ENCODE measurements around the gene RNF213. TPM values are rescaled to one million over a fixed set of nuclear protein-coding genes. Genes with fewer than 3 reads are reported as not detected.

Gene RNF213
- total and polyA plus RNA-seq, 10 of the 15 experiments (the other 5 are each of a cell fraction or from before 2014, with no cell fraction given), result 18.6 to 145 (median 65.8) TPM

DNA sequence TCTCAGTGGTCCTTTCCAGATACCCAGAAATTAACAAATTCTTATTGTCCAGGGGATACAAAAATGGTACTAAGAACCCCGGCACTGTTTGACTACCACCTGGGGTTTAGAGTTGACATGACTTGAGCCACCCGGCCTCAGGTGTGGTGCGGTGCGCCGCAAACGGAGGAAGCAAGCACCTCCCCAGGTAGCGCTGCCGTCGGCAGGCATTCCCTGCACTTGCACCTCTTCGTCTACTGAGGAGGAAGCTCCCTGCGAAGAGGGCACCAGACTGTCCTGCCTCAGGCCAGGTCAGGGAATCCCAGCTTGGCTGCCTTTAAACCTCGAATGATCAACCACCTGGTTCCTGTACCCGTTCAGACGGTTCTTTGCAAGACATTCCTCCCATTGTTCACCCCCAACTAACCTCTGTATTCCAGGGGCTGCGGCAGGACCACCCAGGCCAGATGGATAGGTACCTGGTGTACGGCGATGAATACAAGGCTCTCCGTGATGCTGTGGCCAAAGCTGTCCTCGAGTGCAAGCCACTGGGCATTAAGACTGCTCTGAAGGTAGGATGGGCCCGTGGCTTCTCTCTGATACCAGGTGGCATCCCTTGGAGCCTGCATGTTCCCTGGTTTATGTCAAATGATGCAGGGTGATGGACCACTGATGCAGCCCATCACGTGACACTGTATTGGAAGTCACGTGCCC lies 113.5 kb downstream of the RNF213 start (continued):
- TF ChIP-seq, protein P1, sequence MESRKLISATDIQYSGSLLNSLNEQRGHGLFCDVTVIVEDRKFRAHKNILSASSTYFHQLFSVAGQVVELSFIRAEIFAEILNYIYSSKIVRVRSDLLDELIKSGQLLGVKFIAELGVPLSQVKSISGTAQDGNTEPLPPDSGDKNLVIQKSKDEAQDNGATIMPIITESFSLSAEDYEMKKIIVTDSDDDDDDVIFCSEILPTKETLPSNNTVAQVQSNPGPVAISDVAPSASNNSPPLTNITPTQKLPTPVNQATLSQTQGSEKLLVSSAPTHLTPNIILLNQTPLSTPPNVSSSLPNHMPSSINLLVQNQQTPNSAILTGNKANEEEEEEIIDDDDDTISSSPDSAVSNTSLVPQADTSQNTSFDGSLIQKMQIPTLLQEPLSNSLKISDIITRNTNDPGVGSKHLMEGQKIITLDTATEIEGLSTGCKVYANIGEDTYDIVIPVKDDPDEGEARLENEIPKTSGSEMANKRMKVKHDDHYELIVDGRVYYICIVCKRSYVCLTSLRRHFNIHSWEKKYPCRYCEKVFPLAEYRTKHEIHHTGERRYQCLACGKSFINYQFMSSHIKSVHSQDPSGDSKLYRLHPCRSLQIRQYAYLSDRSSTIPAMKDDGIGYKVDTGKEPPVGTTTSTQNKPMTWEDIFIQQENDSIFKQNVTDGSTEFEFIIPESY (IDR thresholded peaks at IDR 0.05), result no peak
- TF ChIP-seq PAX5 (IDR thresholded peaks at IDR 0.05; ENCODE audit: borderline replicate concordance, low read depth, low read length), result no peak
- TF ChIP-seq, protein P2, sequence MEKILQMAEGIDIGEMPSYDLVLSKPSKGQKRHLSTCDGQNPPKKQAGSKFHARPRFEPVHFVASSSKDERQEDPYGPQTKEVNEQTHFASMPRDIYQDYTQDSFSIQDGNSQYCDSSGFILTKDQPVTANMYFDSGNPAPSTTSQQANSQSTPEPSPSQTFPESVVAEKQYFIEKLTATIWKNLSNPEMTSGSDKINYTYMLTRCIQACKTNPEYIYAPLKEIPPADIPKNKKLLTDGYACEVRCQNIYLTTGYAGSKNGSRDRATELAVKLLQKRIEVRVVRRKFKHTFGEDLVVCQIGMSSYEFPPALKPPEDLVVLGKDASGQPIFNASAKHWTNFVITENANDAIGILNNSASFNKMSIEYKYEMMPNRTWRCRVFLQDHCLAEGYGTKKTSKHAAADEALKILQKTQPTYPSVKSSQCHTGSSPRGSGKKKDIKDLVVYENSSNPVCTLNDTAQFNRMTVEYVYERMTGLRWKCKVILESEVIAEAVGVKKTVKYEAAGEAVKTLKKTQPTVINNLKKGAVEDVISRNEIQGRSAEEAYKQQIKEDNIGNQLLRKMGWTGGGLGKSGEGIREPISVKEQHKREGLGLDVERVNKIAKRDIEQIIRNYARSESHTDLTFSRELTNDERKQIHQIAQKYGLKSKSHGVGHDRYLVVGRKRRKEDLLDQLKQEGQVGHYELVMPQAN (conservative IDR thresholded peaks at IDR 0.05), result no peak
- no peak for TF ChIP-seq GATAD2B (conservative IDR thresholded peaks at IDR 0.05; ENCODE audit: low read depth)
- TF ChIP-seq HDGF (IDR thresholded peaks at IDR 0.05), result no peak
- no peak for TF ChIP-seq ASH2L (IDR thresholded peaks at IDR 0.05; ENCODE audit: borderline replicate concordance, low read depth)

DNA sequence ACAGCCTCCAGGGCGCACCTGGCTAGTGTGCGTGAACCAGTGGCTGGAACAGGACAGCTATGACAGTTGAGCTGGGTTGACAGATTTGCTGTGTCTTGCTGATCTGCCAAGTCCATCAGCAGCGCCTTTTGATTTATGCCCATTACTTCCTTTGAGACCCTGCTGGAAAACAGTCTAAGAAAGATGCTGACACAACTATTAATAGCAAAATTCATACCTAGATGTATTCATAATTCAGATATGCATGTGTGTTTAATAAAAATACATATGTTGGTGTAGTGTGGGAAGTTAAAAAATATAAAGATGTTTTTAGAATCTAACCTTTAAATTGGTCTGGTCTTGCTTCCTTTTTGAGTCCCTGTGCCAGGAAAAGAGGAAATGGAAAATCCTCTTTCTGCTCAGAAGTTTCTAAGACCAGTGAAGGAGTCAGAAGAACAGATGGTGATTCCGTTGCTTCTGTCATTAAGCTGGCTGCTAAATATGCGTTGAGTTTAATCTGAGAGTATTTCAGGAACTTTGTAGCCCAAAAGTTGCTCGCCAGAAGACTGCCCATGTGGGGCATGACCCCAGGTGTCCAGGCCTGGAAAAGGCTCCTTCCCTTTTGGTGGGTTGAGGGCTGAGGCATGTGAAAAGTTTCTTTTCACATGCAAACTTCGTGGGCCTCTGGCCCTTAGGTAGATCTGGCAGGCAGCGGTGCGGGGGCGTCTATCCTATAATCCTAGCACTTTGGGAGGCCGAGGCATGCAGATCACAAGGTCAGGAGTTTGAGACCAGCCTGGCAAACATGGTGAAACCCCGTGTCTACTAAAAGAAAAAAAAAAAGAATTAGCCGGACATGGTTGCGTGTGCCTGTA lies 114.3 kb downstream of the RNF213 start:
- Histone ChIP-seq H3K4me2 (ENCODE audit: control insufficient read depth, insufficient read depth) (no peak overlapping the region), H3K4me3 (no peak overlapping the region), H3K4me1 (ENCODE audit: control insufficient read depth, insufficient read depth, low read length) (no peaks in the 10 kb centered on the region), H3K36me3 (ENCODE audit: control insufficient read depth in 2 of 2, insufficient read depth in 2 of 2, low read length in 1 of 2) (peaks cover 33 to 49% of the 10 kb centered on the region in 2 experiments), H4K20me1 (ENCODE audit: control insufficient read depth, insufficient read depth) (no peaks in the 10 kb centered on the region), H3K9ac (ENCODE audit: control insufficient read depth, insufficient read depth, low read length) (no peak overlapping the region), H3K9me3 (replicated peaks; ENCODE audit: control insufficient read depth, insufficient read depth, low read length) (no peaks in the 10 kb centered on the region), H3K27me3 (replicated peaks in 1 of 2; ENCODE audit: control insufficient read depth in 2 of 2, insufficient read depth in 2 of 2, low read length in 1 of 2) (no peaks in the 10 kb centered on the region), H3K79me2 (ENCODE audit: control insufficient read depth, insufficient read depth, low read length) (no peaks in the 10 kb centered on the region), H3K27ac (ENCODE audit: control insufficient read depth, insufficient read depth) (no peak overlapping the region), H2AFZ (ENCODE audit: control insufficient read depth, low read depth, low read length) (no peak overlapping the region)
- SMC1A ChIA-PET (ENCODE audit: uncharacterized antibody, unreplicated experiment), result no interaction called here
- intact Hi-C loops (cut with micrococcal nuclease; ENCODE audit: unreplicated experiment) (no loop called here), in situ Hi-C loops (cut with MboI) (no loop called here)
- RAD21 ChIA-PET (ENCODE audit: unreplicated experiment), result no interaction called here
- POLR2A ChIA-PET, result no interaction called here
- FAIRE-seq, result no peak
- DNase-seq (ENCODE audit: low read depth, low spot score), result no peak
- CTCF ChIA-PET, result no interaction called here
- 92% methylated on average over 14 of the region's 14 CpGs for WGBS (ENCODE audit: insufficient coverage, insufficient replicate concordance, low lambda C conversion rate, missing lambda C conversion rate)
- BruUV-seq (replicated peaks), result no TSS peak
- no peak for ATAC-seq
- no peak for TF ChIP-seq ATF7 (IDR thresholded peaks at IDR 0.05; ENCODE audit: low read depth)
- TF ChIP-seq, protein P3, sequence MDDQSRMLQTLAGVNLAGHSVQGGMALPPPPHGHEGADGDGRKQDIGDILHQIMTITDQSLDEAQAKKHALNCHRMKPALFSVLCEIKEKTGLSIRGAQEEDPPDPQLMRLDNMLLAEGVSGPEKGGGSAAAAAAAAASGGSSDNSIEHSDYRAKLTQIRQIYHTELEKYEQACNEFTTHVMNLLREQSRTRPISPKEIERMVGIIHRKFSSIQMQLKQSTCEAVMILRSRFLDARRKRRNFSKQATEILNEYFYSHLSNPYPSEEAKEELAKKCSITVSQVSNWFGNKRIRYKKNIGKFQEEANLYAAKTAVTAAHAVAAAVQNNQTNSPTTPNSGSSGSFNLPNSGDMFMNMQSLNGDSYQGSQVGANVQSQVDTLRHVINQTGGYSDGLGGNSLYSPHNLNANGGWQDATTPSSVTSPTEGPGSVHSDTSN (IDR thresholded peaks at IDR 0.05; ENCODE audit: insufficient replicate concordance, low read depth, low read length), result no peak
- TF ChIP-seq IRF4 (IDR thresholded peaks at IDR 0.05; ENCODE audit: low read depth, low read length), result no peak
- TF ChIP-seq, protein P4, sequence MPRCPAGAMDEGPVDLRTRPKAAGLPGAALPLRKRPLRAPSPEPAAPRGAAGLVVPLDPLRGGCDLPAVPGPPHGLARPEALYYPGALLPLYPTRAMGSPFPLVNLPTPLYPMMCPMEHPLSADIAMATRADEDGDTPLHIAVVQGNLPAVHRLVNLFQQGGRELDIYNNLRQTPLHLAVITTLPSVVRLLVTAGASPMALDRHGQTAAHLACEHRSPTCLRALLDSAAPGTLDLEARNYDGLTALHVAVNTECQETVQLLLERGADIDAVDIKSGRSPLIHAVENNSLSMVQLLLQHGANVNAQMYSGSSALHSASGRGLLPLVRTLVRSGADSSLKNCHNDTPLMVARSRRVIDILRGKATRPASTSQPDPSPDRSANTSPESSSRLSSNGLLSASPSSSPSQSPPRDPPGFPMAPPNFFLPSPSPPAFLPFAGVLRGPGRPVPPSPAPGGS (IDR thresholded peaks at IDR 0.05; ENCODE audit: borderline replicate concordance, insufficient read depth, low read depth, low read length, poor library complexity, severe bottlenecking), result no peak

Data from GM12878 (cell line).